GM23338 (cell line): ENCODE measurements around the gene SKOR1. TPM values are rescaled to one million over a fixed set of nuclear protein-coding genes. Genes with fewer than 3 reads are reported as not detected.

Experiments used
- ATAC-seq: fragments of 200-7000 bp; cut with Tn5 transposase; 3 replicates; pipeline ENCODE4 v1.9.1; 2020
- DNase-seq: peaks from one replicate; pipeline ENCODE4 v3.0.0-alpha.2; 2015; ENCODE audit warnings: low spot score
- H2AFZ ChIP-seq: fragments of 200-600 bp; sonication (generic); 2 replicates; pipeline ENCODE4 v1.8.0; 2016; ENCODE audit warnings: antibody characterized with exemption, mild to moderate bottlenecking, moderate library complexity
- H3F3A ChIP-seq: fragments of 200-600 bp; sonication (generic); replicated peaks from 2 replicates; pipeline ENCODE4 v1.8.0; 2017; ENCODE audit warnings: antibody characterized with exemption, mixed run types, low read depth
- H3K27ac ChIP-seq: fragments of 200-600 bp; sonication (generic); 2 replicates; pipeline ENCODE4 v1.6.1; 2016; ENCODE audit warnings: low read depth
- H3K27me3 ChIP-seq: fragments of 200-600 bp; sonication (generic); 2 replicates; pipeline ENCODE4 v1.8.0; 2016; ENCODE audit warnings: mild to moderate bottlenecking, mixed run types, moderate library complexity; ENCODE audit not compliant: insufficient read depth
- H3K36me3 ChIP-seq: fragments of 200-600 bp; sonication (generic); 2 replicates; pipeline ENCODE4 v1.8.0; 2016; ENCODE audit warnings: mild to moderate bottlenecking; ENCODE audit not compliant: insufficient read depth
- H3K4me1 ChIP-seq: fragments of 200-600 bp; sonication (generic); 2 replicates; pipeline ENCODE4 v1.8.0; 2016; ENCODE audit warnings: mild to moderate bottlenecking, moderate library complexity; ENCODE audit not compliant: insufficient read depth
- H3K4me2 ChIP-seq: fragments of 200-600 bp; sonication (generic); 2 replicates; pipeline ENCODE4 v1.7.1; 2017; ENCODE audit warnings: mixed run types
- H3K4me3 ChIP-seq: fragments of 200-600 bp; sonication (generic); 2 replicates; pipeline ENCODE4 v1.6.1; 2016; ENCODE audit warnings: mixed run types
- H3K79me2 ChIP-seq: fragments of 200-600 bp; sonication (generic); replicated peaks from 2 replicates; pipeline ENCODE4 v1.8.0; 2017; ENCODE audit warnings: mild to moderate bottlenecking; ENCODE audit not compliant: insufficient read depth
- H3K9me2 ChIP-seq: fragments of 200-600 bp; sonication (generic); 2 replicates; pipeline ENCODE4 v1.8.0; 2017; ENCODE audit not compliant: insufficient read depth
- H4K20me1 ChIP-seq: fragments of 200-600 bp; sonication (generic); replicated peaks from 2 replicates; pipeline ENCODE4 v1.8.0; 2017; ENCODE audit warnings: mild to moderate bottlenecking; ENCODE audit not compliant: insufficient read depth
- H3K27ac Mint-ChIP-seq: 2 replicates; pipeline ENCODE4 v1.8.0; 2020; ENCODE audit warnings: inconsistent platforms, mild to moderate bottlenecking, moderate library complexity, mixed read lengths
- H3K27me3 Mint-ChIP-seq: 3 replicates; pipeline ENCODE4 v1.8.0; 2022; ENCODE audit warnings: low read depth, mild to moderate bottlenecking, moderate library complexity, mixed read lengths, inconsistent platforms; ENCODE audit not compliant: insufficient read depth, poor library complexity
- H3K36me3 Mint-ChIP-seq: 3 replicates; pipeline ENCODE4 v1.8.0; 2021; ENCODE audit warnings: low read depth, mild to moderate bottlenecking, inconsistent platforms, moderate library complexity, mixed read lengths
- H3K4me1 Mint-ChIP-seq: 3 replicates; pipeline ENCODE4 v1.8.0; 2020; ENCODE audit warnings: mild to moderate bottlenecking, inconsistent platforms, mixed read lengths
- H3K4me3 Mint-ChIP-seq: 3 replicates; pipeline ENCODE4 v1.8.0; 2021; ENCODE audit warnings: moderate library complexity, mild to moderate bottlenecking, inconsistent platforms, mixed read lengths
- H3K9me3 Mint-ChIP-seq: 3 replicates; pipeline ENCODE4 v1.8.0; 2020; ENCODE audit warnings: moderate library complexity, mild to moderate bottlenecking, inconsistent platforms, mixed read lengths
- CREB1 ChIP-seq: fragments of 250-450 bp; sonication (Bioruptor Pico); IDR thresholded peaks from 2 replicates; pipeline ENCODE4 v1.5.0; 2020; ENCODE audit warnings: low read depth, mild to moderate bottlenecking, moderate library complexity
- EZH2 ChIP-seq: fragments of 200-600 bp; sonication (generic); IDR thresholded peaks from one replicate; pipeline ENCODE4 v1.8.0; 2017; ENCODE audit warnings: antibody characterized with exemption, mild to moderate bottlenecking, low read depth; ENCODE audit not compliant: unreplicated experiment
- EZH2phosphoT487 ChIP-seq: fragments of 200-600 bp; sonication (generic); IDR thresholded peaks from one replicate; pipeline ENCODE4 v1.8.1; 2018; ENCODE audit warnings: antibody characterized with exemption; ENCODE audit not compliant: unreplicated experiment
- JUNB ChIP-seq: IDR thresholded peaks from one replicate; pipeline ENCODE4 v1.6.1; 2016; ENCODE audit warnings: antibody characterized with exemption; ENCODE audit not compliant: unreplicated experiment
- NANOG ChIP-seq: IDR thresholded peaks from 2 replicates; pipeline ENCODE4 v1.6.1; 2016; ENCODE audit warnings: antibody characterized with exemption, borderline replicate concordance
- POLR2AphosphoS5 ChIP-seq: IDR thresholded peaks from 2 replicates; pipeline ENCODE4 v1.6.1; 2016; ENCODE audit warnings: antibody characterized with exemption, low read depth
- REST ChIP-seq: IDR thresholded peaks from one replicate; pipeline ENCODE4 v1.6.1; 2018; ENCODE audit warnings: antibody characterized with exemption; ENCODE audit not compliant: unreplicated experiment
- STAT1 ChIP-seq: IDR thresholded peaks from one replicate; pipeline ENCODE4 v1.6.1; 2016; ENCODE audit warnings: antibody characterized with exemption; ENCODE audit not compliant: unreplicated experiment
- ZNF331 ChIP-seq: fragments of 250-450 bp; sonication (Bioruptor Pico); IDR thresholded peaks from 2 replicates; pipeline ENCODE4 v1.5.0; 2020; ENCODE audit warnings: low read depth, mild to moderate bottlenecking, moderate library complexity
- polyA plus RNA-seq: library from polyadenylated mRNA; unstranded; fragments of >200 nt; fragmentation: Nextera tagmentation; extraction: Ambion mirVana; gene quantifications from 2 replicates; pipeline ENCODE4 v1.2.1, GENCODE V29; 2016
- total RNA-seq: library from RNA; depleted of rRNA; stranded (reverse); fragments of >200 nt; shearing (Covaris generic); gene quantifications from 2 replicates; pipeline ENCODE4 v1.2.3, GENCODE V29; 2014
- TF ChIP-seq, protein P1 (sequence below): IDR thresholded peaks from 2 replicates; pipeline ENCODE4 v1.6.1; 2016; ENCODE audit warnings: antibody characterized with exemption

Gene SKOR1
- total and polyA plus RNA-seq, 2 experiments from 2014 or later: 0.17 TPM; not detected in 1

DNA sequence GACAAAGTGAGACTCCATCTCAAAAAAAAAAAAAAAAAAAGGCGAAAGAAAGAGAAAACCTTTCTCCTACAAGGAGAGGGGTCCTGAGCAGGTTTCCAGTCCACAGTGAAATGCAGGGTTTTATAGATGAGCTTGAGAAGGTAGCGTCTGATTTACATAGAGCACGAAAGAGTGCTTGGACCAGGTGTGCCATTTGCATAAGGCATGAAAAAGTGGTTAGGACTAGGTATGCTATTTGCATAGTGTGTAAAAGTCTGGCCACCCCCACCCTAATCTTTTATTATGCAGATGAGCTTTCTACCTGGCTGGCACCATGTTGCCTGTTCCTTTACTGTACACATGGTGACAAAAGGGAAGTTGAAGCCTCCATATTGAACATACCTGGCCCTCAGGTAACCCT is 28.1 kb downstream of the SKOR1 start:
- peak overlapping the region; percentile 95; the same call in 1 of the 2 replicates for H2AFZ ChIP-seq
- Mint-ChIP-seq H3K4me1 (peaks cover 47% of the 10 kb centered on the region), H3K27ac (0 out of 2 replicates have a peak overlapping the region, but pooled peaks have one; percentile 66), H3K9me3 (no peaks in the 10 kb centered on the region; the same call in 2 of the 3 replicates), H3K27me3 (peaks cover 11% of the 10 kb centered on the region), H3K36me3 (no peaks in the 10 kb centered on the region), H3K4me3 (no peak overlapping the region)
- no peaks in the 10 kb centered on the region for H3K27me3 ChIP-seq
- H3K27ac ChIP-seq: peak overlapping the region; percentile 72; the same call in 1 of the 2 replicates
- H4K20me1 ChIP-seq: no peaks in the 10 kb centered on the region
- H3K36me3 ChIP-seq: peaks cover 3% of the 10 kb centered on the region; the same call in 1 of the 2 replicates
- H3F3A ChIP-seq: no peaks in the 10 kb centered on the region
- H3K4me2 ChIP-seq: peak overlapping the region; percentile 17
- DNase-seq (no peak), ATAC-seq (peak; percentile 31)
- peaks cover 5% of the 10 kb centered on the region; the same call in 1 of the 2 replicates for H3K9me2 ChIP-seq
- H3K4me3 ChIP-seq: no peak overlapping the region
- H3K4me1 ChIP-seq: peaks cover 34% of the 10 kb centered on the region
- TF ChIP-seq, protein P1, sequence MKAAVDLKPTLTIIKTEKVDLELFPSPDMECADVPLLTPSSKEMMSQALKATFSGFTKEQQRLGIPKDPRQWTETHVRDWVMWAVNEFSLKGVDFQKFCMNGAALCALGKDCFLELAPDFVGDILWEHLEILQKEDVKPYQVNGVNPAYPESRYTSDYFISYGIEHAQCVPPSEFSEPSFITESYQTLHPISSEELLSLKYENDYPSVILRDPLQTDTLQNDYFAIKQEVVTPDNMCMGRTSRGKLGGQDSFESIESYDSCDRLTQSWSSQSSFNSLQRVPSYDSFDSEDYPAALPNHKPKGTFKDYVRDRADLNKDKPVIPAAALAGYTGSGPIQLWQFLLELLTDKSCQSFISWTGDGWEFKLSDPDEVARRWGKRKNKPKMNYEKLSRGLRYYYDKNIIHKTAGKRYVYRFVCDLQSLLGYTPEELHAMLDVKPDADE: no peak
- TF ChIP-seq ZNF331 (CRISPR knock-in tag) (no peak), REST (no peak), STAT1 (no peak), EZH2phosphoT487 (no peak), POLR2AphosphoS5 (no peak), JUNB (no peak), EZH2 (no peak), NANOG (no peak)
- no peaks in the 10 kb centered on the region for H3K79me2 ChIP-seq

GRCh38 chr15:67854358-67854757 is 29.0 kb downstream of the SKOR1 start:
- no peaks in the 10 kb centered on the region for H4K20me1 ChIP-seq
- H2AFZ ChIP-seq: peak overlapping the region; percentile 86; the same call in 1 of the 2 replicates
- H3K27ac ChIP-seq: no peak overlapping the region
- H3K9me3 Mint-ChIP-seq: no peaks in the 10 kb centered on the region; the same call in 2 of the 3 replicates
- H3K79me2 ChIP-seq: no peaks in the 10 kb centered on the region
- H3K4me1 ChIP-seq: peaks cover 34% of the 10 kb centered on the region
- H3K27ac Mint-ChIP-seq: peak overlapping the region; percentile 63; the same call in 1 of the 2 replicates
- H3K36me3 ChIP-seq: peaks cover 3% of the 10 kb centered on the region; the same call in 1 of the 2 replicates
- H3F3A ChIP-seq: no peaks in the 10 kb centered on the region
- no peak overlapping the region for H3K4me3 ChIP-seq
- H3K36me3 Mint-ChIP-seq: no peaks in the 10 kb centered on the region
- TF ChIP-seq ZNF331 (CRISPR knock-in tag) (no peak), STAT1 (no peak), CREB1 (CRISPR knock-in tag) (no peak)
- peaks cover 47% of the 10 kb centered on the region for H3K4me1 Mint-ChIP-seq
- DNase-seq: no peak
- no peak overlapping the region for H3K4me3 Mint-ChIP-seq
- no peak for ATAC-seq
- no peak overlapping the region; the same call in 1 of the 2 replicates for H3K4me2 ChIP-seq
- no peaks in the 10 kb centered on the region for H3K27me3 ChIP-seq
- peaks cover 5% of the 10 kb centered on the region; the same call in 1 of the 2 replicates for H3K9me2 ChIP-seq
- peaks cover 11% of the 10 kb centered on the region for H3K27me3 Mint-ChIP-seq
